Retinal pigment epithelial cell (primary cell): ENCODE results near the gene PTGS1.

ENCODE experiments used
- DNase-seq: peaks from one replicate; pipeline ENCODE4 v3.0.0-alpha.2; 2010; ENCODE audit warnings: low read depth
- H3K4me3 ChIP-seq: 2 replicates; pipeline ENCODE4 v1.5.1; 2011; ENCODE audit warnings: mild to moderate bottlenecking, low read length, control low read depth, moderate library complexity
- TF ChIP-seq, protein P1 (sequence below): conservative IDR thresholded peaks from 2 replicates; pipeline ENCODE4 v1.5.1; 2011; ENCODE audit warnings: low read depth, low read length, control low read depth, inconsistent platforms

The PTGS1 gene

DNA sequence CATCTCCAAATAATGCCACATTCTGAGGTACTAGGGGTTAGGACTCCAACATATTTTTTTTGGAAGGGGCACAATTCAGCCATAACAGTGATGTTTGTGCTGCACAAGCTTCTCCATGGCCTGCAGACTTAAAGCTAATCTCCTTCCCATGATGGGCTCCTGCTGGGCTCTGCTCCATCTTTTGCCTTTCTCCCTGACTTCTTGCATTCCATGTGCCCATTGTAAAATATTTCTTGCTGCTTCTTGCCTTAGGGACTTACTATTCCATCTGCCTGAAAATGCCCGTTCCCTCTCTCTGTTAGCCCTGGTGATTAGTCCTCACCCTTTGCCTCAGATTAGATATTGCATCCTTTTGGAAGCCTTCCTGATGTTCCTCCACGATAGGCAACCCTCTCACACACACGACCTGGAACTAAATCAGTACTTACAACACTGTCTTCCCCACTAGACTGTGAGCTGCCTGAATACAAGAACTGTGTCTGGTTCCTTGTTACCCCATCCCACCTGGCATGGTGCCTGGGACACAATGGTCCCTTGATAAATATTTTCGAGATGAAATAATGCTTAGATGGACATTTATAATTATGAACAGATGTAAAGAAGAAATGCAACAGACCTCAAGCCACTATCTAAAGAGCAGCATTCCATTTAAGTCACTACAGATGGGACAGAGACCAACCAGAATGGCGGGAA is 73.4 kb downstream of the PTGS1 start:
- TF ChIP-seq, protein P1, sequence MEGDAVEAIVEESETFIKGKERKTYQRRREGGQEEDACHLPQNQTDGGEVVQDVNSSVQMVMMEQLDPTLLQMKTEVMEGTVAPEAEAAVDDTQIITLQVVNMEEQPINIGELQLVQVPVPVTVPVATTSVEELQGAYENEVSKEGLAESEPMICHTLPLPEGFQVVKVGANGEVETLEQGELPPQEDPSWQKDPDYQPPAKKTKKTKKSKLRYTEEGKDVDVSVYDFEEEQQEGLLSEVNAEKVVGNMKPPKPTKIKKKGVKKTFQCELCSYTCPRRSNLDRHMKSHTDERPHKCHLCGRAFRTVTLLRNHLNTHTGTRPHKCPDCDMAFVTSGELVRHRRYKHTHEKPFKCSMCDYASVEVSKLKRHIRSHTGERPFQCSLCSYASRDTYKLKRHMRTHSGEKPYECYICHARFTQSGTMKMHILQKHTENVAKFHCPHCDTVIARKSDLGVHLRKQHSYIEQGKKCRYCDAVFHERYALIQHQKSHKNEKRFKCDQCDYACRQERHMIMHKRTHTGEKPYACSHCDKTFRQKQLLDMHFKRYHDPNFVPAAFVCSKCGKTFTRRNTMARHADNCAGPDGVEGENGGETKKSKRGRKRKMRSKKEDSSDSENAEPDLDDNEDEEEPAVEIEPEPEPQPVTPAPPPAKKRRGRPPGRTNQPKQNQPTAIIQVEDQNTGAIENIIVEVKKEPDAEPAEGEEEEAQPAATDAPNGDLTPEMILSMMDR: no peak
- DNase-seq: no peak
- H3K4me3 ChIP-seq: no peak overlapping the region
